Esophagus squamous epithelium (tissue), 5 donors: Measurements from ENCODE around the gene SIRPA. TPM values are rescaled to one million over a fixed set of nuclear protein-coding genes. Genes with fewer than 3 reads are reported as not detected.

Experiments used
- DNase-seq: peaks from one replicate; lab custom pipeline; 2025; lab: John Stamatoyannopoulos, UW
- H3K27ac ChIP-seq, 4 donors: fragments of 200-600 bp; sonication (generic); one replicate each; pipeline ENCODE4 v1.5.1; 2016 to 2019; ENCODE audit warnings: mild to moderate bottlenecking in 1 of 4
- H3K27me3 ChIP-seq, 4 donors: fragments of 200-600 bp; sonication (generic); 1 replicate in 3 of 4; 2 replicates in 1 of 4; pipeline versions ENCODE4 v1.5.1 to v1.6.0; 2017 to 2021; ENCODE audit warnings: antibody characterized with exemption in 1 of 4
- H3K36me3 ChIP-seq, 3 donors: fragments of 200-600 bp; sonication (generic); one replicate each; pipeline ENCODE4 v1.5.1; 2016 to 2019
- H3K4me1 ChIP-seq, 3 donors: fragments of 200-600 bp; sonication (generic); one replicate each; pipeline ENCODE4 v1.5.1; 2017 to 2019
- H3K4me3 ChIP-seq, 4 donors: fragments of 200-600 bp; sonication (generic); 1 replicate in 3 of 4; 2 replicates in 1 of 4; pipeline ENCODE4 v1.5.1; 2016 to 2019; ENCODE audit warnings: mild to moderate bottlenecking in 2 of 4, moderate library complexity in 1 of 4
- H3K9me3 ChIP-seq, 3 donors: fragments of 200-600 bp; sonication (generic); one replicate each; pipeline ENCODE4 v1.5.1; 2016 to 2019
- POLR2A ChIP-seq, 4 donors: fragments of 450-650 bp; IDR thresholded peaks; one replicate each; pipeline ENCODE4 v1.6.1; 2017; ENCODE audit warnings: antibody characterized with exemption in 4 of 4, mild to moderate bottlenecking in 4 of 4, moderate library complexity in 3 of 4
- WGBS, 2 donors: methylation state at CpG; one replicate each; pipeline ENCODE4 v1.1.5; 2018; 5-methylcytosine and 5-hydroxymethylcytosine counted together
- intact Hi-C: fragments of 100-400 bp; cut with DNase I; formaldehyde crosslinking; loops from one replicate; pipeline ENCODE4 v1.15.0; 2022
- total RNA-seq, 4 donors: library from RNA; depleted of rRNA; stranded (reverse); fragments of >200 nt; gene quantifications; one replicate each; pipeline ENCODE4 v1.1.0, GENCODE V29; 2016
- TF ChIP-seq, protein P1 (sequence below), 6 experiments: fragments of 450-650 bp in 4 of 6; fragments of 200-600 bp in 2 of 6; sonication (generic) in 2 of 6; IDR thresholded peaks; one replicate each; pipeline ENCODE4 v1.5.1; 2016 to 2019; ENCODE audit warnings: antibody characterized with exemption in 6 of 6, mild to moderate bottlenecking in 4 of 6, moderate library complexity in 4 of 6
- donor health status: DM: yes; HTN: yes; CAD: no.

The SIRPA gene
- total RNA-seq, 4 donors from 2014 or later: 9.3 to 23.4 (median 20.1) TPM

DNA sequence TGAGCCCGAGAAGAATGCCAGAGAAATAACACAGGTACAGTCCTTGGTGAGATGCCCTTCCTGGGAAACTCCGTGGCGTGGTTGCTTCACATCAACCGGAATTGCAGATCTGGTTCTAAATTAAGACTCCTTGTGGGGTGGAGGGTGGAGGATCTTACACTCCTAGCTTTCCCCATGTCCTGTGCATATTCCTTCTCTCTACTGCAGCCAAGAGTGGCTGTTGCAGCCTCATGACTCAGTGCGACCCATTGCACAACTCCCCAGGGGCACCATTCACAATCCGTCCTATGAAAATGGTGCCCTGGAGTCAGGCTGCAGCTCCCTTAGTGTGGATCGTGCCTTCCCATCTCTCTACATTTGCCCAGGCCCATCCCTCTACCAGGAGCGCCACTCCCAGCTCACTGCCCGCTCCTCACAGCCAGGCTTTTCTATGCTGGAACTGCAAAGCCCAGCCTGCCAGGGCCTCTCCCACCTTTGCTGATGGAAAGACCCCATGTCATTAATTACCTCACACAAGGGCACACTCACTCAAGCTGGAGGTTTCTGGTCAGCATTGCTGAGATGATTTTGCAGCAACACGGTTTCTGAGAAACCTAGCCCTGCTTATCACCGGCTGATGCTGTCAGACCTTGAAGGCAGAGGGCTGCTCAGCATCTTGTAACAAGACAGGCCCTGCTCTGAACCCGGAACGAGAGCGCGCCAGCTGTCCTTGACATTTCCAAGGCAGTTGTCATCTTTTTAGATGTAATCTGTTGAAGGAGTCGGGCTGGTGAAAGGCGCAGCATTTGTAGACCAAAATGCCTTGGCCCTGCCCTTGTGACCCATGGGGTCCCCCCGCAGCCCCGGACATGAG, 39.7 kb downstream of the SIRPA start:
- TF ChIP-seq, protein P1, sequence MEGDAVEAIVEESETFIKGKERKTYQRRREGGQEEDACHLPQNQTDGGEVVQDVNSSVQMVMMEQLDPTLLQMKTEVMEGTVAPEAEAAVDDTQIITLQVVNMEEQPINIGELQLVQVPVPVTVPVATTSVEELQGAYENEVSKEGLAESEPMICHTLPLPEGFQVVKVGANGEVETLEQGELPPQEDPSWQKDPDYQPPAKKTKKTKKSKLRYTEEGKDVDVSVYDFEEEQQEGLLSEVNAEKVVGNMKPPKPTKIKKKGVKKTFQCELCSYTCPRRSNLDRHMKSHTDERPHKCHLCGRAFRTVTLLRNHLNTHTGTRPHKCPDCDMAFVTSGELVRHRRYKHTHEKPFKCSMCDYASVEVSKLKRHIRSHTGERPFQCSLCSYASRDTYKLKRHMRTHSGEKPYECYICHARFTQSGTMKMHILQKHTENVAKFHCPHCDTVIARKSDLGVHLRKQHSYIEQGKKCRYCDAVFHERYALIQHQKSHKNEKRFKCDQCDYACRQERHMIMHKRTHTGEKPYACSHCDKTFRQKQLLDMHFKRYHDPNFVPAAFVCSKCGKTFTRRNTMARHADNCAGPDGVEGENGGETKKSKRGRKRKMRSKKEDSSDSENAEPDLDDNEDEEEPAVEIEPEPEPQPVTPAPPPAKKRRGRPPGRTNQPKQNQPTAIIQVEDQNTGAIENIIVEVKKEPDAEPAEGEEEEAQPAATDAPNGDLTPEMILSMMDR (IDR thresholded peaks at IDR 0.05): no peak
- TF ChIP-seq POLR2A (IDR thresholded peaks at IDR 0.05): no peak
- Histone ChIP-seq H3K4me3 (no peak overlapping the region), H3K9me3 (no peaks in the 10 kb centered on the region), H3K27me3 (no peaks in the 10 kb centered on the region), H3K4me1 (peaks cover 7 to 28% (median 22%) of the 10 kb centered on the region in 3 donors), H3K36me3 (peaks cover 0 to 33% (median 0%) of the 10 kb centered on the region in 3 donors), H3K27ac (peak overlapping the region in 3 of 4 donors; percentile 28 to 77 (median 62))
- WGBS, 2 donors: 44 to 49% methylated on average over 12 to 13 of the region's 19 CpGs
- intact Hi-C loops: loop anchor here (5.0 kb wide), 1 partner anchor 38 kb away; the partner anchor contains the start of gene SIRPA
- DNase-seq: no peak

DNA sequence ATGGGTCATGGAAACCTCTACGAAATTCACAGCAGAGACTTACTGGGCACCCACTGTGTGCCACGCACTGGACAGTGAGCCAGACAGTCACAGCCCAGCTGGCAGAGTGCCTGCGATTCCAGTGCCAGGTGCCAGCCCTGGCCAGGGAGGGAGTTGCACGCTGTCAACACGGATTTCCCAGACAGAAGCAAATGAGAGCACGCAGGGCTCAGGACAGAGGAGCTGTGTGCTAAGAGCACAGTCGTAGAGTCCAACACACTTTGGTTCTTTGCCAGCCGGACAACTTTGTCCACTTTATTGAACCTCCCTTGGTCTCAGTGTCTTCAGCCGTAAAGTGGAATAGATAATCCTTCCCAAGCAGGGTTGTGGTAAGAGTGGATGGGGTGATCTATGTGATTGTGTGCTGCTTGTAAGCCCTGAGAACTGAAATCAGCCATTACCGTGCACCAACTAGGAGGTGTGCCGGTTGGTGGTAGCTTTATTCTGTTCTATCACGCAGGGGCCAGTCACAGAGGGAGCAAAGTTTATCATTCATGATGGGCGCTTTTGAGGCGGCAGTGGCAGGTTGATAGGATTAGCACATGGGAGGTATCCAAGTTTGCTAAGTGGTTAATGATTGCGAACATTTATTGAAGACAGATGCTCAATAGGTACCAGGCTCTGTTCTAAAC, 40.6 kb downstream of the SIRPA start:
- peaks cover 8 to 31% (median 23%) of the 10 kb centered on the region in 3 donors for H3K4me1 ChIP-seq
- intact Hi-C loops: loop anchor here (5.0 kb wide), 1 partner anchor 39 kb away; the partner anchor contains the start of gene SIRPA
- no peaks in the 10 kb centered on the region for H3K9me3 ChIP-seq
- TF ChIP-seq, protein P1 (IDR thresholded peaks at IDR 0.05): no peak
- TF ChIP-seq POLR2A (IDR thresholded peaks at IDR 0.05): no peak
- WGBS, 2 donors: 77 to 81% methylated on average over 9 to 12 of the region's 15 CpGs
- H3K27ac ChIP-seq: peak overlapping the region in 3 of 4 donors; percentile 28 to 77 (median 62)
- no peak for DNase-seq
- no peak overlapping the region for H3K4me3 ChIP-seq
- H3K36me3 ChIP-seq: peaks cover 0 to 33% (median 0%) of the 10 kb centered on the region in 3 donors
- H3K27me3 ChIP-seq: no peaks in the 10 kb centered on the region

DNA sequence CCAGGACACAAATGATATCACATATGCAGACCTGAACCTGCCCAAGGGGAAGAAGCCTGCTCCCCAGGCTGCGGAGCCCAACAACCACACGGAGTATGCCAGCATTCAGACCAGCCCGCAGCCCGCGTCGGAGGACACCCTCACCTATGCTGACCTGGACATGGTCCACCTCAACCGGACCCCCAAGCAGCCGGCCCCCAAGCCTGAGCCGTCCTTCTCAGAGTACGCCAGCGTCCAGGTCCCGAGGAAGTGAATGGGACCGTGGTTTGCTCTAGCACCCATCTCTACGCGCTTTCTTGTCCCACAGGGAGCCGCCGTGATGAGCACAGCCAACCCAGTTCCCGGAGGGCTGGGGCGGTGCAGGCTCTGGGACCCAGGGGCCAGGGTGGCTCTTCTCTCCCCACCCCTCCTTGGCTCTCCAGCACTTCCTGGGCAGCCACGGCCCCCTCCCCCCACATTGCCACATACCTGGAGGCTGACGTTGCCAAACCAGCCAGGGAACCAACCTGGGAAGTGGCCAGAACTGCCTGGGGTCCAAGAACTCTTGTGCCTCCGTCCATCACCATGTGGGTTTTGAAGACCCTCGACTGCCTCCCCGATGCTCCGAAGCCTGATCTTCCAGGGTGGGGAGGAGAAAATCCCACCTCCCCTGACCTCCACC, 42.2 kb downstream of the SIRPA start:
- WGBS, 2 donors: 92 to 95% methylated on average over 13 to 23 of the region's 25 CpGs

DNA sequence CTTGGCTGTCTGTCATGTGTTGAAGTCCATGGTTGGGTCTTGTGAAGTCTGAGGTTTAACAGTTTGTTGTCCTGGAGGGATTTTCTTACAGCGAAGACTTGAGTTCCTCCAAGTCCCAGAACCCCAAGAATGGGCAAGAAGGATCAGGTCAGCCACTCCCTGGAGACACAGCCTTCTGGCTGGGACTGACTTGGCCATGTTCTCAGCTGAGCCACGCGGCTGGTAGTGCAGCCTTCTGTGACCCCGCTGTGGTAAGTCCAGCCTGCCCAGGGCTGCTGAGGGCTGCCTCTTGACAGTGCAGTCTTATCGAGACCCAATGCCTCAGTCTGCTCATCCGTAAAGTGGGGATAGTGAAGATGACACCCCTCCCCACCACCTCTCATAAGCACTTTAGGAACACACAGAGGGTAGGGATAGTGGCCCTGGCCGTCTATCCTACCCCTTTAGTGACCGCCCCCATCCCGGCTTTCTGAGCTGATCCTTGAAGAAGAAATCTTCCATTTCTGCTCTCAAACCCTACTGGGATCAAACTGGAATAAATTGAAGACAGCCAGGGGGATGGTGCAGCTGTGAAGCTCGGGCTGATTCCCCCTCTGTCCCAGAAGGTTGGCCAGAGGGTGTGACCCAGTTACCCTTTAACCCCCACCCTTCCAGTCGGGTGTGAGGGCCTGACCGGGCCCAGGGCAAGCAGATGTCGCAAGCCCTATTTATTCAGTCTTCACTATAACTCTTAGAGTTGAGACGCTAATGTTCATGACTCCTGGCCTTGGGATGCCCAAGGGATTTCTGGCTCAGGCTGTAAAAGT, 43.5 kb downstream of the SIRPA start:
- intact Hi-C loops: loop anchor here (5.0 kb wide), 1 partner anchor 41 kb away; the partner anchor contains the start of gene SIRPA
- Histone ChIP-seq H3K9me3 (no peaks in the 10 kb centered on the region), H3K36me3 (peaks cover 0 to 33% (median 0%) of the 10 kb centered on the region in 3 donors), H3K4me1 (peaks cover 7 to 45% (median 32%) of the 10 kb centered on the region in 3 donors), H3K27me3 (no peaks in the 10 kb centered on the region), H3K4me3 (no peak overlapping the region), H3K27ac (no peak overlapping the region)
- 76 to 87% methylated on average over 7 of the region's 14 CpGs for WGBS, 2 donors
- TF ChIP-seq POLR2A (IDR thresholded peaks at IDR 0.05): no peak
- TF ChIP-seq, protein P1 (IDR thresholded peaks at IDR 0.05): no peak
- no peak for DNase-seq

More for the DNA sequence above, 42.2 kb downstream of the SIRPA start:
- intact Hi-C loops: loop anchor here (5.0 kb wide), 1 partner anchor 40 kb away; the partner anchor contains the start of gene SIRPA
- H3K36me3 ChIP-seq: peaks cover 0 to 33% (median 0%) of the 10 kb centered on the region in 3 donors
- no peak for DNase-seq
- TF ChIP-seq, protein P1 (IDR thresholded peaks at IDR 0.05): no peak
- no peak for TF ChIP-seq POLR2A (IDR thresholded peaks at IDR 0.05)
- no peaks in the 10 kb centered on the region for H3K9me3 ChIP-seq
- no peak overlapping the region for H3K4me3 ChIP-seq
- no peaks in the 10 kb centered on the region for H3K27me3 ChIP-seq
- peaks cover 13 to 43% (median 31%) of the 10 kb centered on the region in 3 donors for H3K4me1 ChIP-seq
- H3K27ac ChIP-seq: no peak overlapping the region
